ENCODE data around the gene SLCO3A1.

- no peak for TF ChIP-seq CTCF (IDR thresholded peaks at IDR 0.05; ENCODE audit: low read depth, low read length)
- TF ChIP-seq EZH2phosphoT487 (IDR thresholded peaks at IDR 0.05; ENCODE audit: low read depth): no peak
Observed at GRCh38 chr15:91854639-91854990, 1.1 kb downstream of the SLCO3A1 start.
